GM20431 (cell line): ENCODE results near the gene NME2.

Source experiments
- in situ Hi-C: fragments of 300-500 bp; cut with MseI, MboI; formaldehyde crosslinking; loops from one replicate; pipeline ENCODE4 v1.15.0; 2020; ENCODE audit warnings: low sequenced_read_pairs; ENCODE audit not compliant: unreplicated experiment

Gene NME2

DNA sequence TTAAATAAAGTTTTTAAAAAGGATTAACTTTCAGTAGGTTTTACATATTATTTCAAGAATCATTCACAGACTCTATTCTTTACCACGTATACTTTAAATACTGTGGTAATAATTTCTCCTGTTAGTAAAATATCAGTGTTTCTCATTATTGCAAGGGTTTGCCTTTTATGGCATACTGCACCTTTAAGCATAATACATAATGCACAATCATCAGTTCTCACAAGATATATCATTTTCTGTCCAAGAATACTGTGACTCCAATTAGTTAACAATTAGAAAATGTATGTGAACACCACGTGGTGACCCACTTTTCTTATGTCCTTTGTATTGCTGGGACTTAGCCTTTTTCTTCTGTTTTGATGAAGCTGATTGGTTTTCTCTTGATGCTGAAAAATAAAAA lies 25.7 kb downstream of the NME2 start:
- in situ Hi-C loops, result no loop called here

GRCh38 chr17:51197754-51198153 lies 31.5 kb downstream of the NME2 start:
- in situ Hi-C loops, result no loop called here

GRCh38 chr17:51200295-51200694 lies 34.1 kb downstream of the NME2 start:
- in situ Hi-C loops, result no loop called here

DNA sequence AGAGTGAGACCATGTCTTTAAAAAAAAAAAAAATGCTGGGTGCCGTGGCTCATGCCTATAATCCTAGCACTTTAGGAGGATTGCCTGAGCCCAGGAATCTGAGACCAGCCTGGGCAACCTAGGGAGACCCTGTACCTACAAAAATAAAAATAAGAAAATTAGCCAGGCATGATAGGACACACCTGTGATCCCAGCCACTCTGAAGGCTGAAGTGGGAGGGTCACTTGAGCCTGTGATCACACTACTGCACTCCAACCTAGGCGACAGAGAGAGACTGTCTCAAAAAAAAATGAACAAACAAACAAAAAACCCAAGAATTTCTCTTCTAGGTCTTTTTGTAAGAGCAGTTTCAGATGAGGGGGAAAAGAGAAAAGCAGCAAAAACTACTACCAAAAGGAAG lies 34.6 kb downstream of the NME2 start:
- in situ Hi-C loops, result no loop called here

DNA sequence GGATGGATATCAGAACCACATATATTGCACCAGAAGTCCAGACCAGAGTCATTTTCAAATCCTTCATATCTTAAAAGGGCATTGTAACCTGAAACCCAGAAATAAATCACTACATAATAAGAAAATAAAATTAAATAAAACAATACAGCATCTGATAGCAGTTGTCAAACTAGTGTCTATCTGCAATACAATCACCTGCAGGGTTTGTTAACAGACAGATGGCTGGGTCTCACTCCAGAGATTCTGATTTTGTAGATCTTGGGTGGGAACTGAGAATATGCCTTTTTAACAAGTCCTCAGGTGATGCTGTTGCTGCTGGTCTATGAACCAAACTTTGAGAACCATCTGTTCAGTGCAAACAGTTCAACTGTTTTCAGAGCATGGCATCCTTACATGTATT lies 37.6 kb downstream of the NME2 start:
- in situ Hi-C loops, result no loop called here

DNA sequence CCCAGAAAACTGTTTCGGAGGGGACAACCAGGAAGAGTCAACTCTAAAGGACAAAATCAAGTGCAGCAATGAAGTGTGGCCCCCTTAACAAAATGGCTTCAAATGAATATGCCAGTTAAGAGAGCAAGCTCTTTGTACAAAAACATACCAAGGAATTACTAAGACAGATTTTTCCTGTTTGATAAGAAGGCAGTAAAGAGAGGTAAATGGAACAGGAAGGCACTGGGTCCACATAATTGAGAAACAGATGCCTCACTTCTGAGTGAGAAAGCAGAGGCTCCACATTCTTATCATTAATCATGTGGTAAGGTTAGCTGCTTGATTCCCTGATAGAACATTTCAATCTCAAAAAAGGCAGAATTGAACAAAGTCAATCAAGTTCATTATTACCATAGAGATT lies 48.7 kb downstream of the NME2 start:
- in situ Hi-C loops, result no loop called here

DNA sequence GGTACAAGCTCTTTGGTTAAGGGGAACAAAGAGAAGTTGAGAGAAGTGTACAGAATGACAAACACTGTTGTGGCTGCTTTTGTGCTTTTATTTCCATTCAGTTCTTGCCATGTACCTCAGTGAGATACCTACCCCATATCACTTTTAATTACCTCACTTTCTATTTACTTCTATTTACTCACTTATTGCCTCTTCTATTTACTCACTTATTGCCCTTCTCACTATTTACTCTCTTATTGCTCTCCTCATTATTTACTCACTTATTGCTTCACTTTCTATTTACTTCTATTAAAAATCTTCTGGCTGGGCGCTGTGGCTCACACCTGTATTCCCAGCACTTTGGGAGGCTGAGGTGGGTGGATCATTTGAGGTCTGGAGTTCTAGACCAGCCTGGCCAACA lies 51.7 kb downstream of the NME2 start:
- in situ Hi-C loops, result no loop called here

DNA sequence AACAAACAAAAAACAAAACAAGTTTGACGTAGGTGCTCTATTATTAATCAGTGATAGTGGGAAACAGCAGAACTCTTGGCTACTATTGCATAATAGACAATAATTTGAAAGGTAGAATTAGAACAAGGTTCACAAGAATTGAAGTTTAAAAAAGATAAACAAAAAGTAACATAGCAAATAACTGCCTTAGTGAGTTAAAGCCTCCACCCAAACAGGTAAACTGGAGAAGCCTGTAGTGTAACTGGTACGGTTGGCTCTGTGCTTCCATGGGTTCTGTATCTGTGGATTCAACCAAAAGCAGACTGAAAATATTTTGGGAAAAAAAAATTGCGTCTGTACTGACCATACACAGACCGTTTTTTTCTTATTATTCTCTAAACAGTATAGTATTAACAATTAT lies 55.1 kb downstream of the NME2 start:
- in situ Hi-C loops, result no loop called here
